Thyroid gland (tissue), 4 donors: ENCODE results near the gene TDO2.

ENCODE experiments used
- CTCF ChIP-seq, 6 experiments: fragments of 200-600 bp in 3 of 6; fragments of 450-650 bp in 3 of 6; sonication (generic) in 3 of 6; IDR thresholded peaks; one replicate each; pipeline ENCODE4 v1.5.1; 2016 to 2019; ENCODE audit warnings: antibody characterized with exemption in 6 of 6, mild to moderate bottlenecking in 2 of 6, inconsistent platforms in 1 of 6, moderate library complexity in 1 of 6
- POLR2A ChIP-seq, 2 donors: fragments of 450-650 bp; IDR thresholded peaks; one replicate each; pipeline ENCODE4 v1.6.1; 2017; ENCODE audit warnings: antibody characterized with exemption in 2 of 2, mild to moderate bottlenecking in 2 of 2, moderate library complexity in 1 of 2

- no peak for TF ChIP-seq CTCF (IDR thresholded peaks at IDR 0.05)
- TF ChIP-seq POLR2A (IDR thresholded peaks at IDR 0.05), result no peak
These were observed 48.8 kb upstream of the TDO2 start for GRCh38 chr4:155854582-155855226.
